Uterus (tissue), 2 donors: Measurements from ENCODE around the gene TNNI3K.

Experiments used
- CTCF ChIP-seq, 4 experiments: fragments of 200-600 bp in 2 of 4; fragments of 450-650 bp in 2 of 4; sonication (generic) in 2 of 4; IDR thresholded peaks; one replicate each; pipeline ENCODE4 v1.5.1; 2016 to 2019; ENCODE audit warnings: antibody characterized with exemption in 4 of 4, mild to moderate bottlenecking in 2 of 4, moderate library complexity in 1 of 4
- POLR2A ChIP-seq, 2 donors: fragments of 450-650 bp; IDR thresholded peaks; one replicate each; pipeline ENCODE4 v1.6.1; 2016; ENCODE audit warnings: antibody characterized with exemption in 2 of 2, mild to moderate bottlenecking in 1 of 2, moderate library complexity in 1 of 2

- no peak for TF ChIP-seq CTCF (IDR thresholded peaks at IDR 0.05)
- no peak for TF ChIP-seq POLR2A (IDR thresholded peaks at IDR 0.05)
These were observed 160.4 kb downstream of the TNNI3K start for GRCh38 chr1:74395571-74395970.
